Ishikawa (cell line): Measurements from ENCODE around the gene CBX5.

Experiments
- RAD21 ChIP-seq: IDR thresholded peaks from 2 replicates; pipeline ENCODE4 v1.6.1; 2012; ENCODE audit warnings: low read depth
- REST ChIP-seq: IDR thresholded peaks from 2 replicates; pipeline ENCODE4 v1.6.1; 2012; ENCODE audit warnings: low read depth, mild to moderate bottlenecking
- TAF1 ChIP-seq: IDR thresholded peaks from 2 replicates; pipeline ENCODE4 v1.6.1; 2012; ENCODE audit warnings: low read depth, mild to moderate bottlenecking

GRCh38 chr12:54182981-54183380, 96.9 kb downstream of the CBX5 start:
- TF ChIP-seq REST (no peak), RAD21 (no peak), TAF1 (no peak)
